ENCODE measurements around the gene NCOA3. TPM values are rescaled to one million over a fixed set of nuclear protein-coding genes. Genes with fewer than 3 reads are reported as not detected.

The NCOA3 gene
- total and polyA plus RNA-seq, 2 of the 8 experiments (the other 6 are each of a cell fraction or from before 2014, with no cell fraction given): 7.9 to 24.7 TPM

GRCh38 chr20:47688385-47689381 is 187.0 kb downstream of the NCOA3 start:
- Histone ChIP-seq H3K9ac (replicated peaks in 1 of 4; ENCODE audit: extremely low read depth in 1 of 4, low read depth in 3 of 4, low read length in 3 of 4) (no peak overlapping the region), H3K14ac (ENCODE audit: insufficient read length) (no peak overlapping the region), H3K79me1 (ENCODE audit: low read depth, low read length) (no peaks in the 10 kb centered on the region), H3K23ac (ENCODE audit: insufficient read length) (no peak overlapping the region), H2BK120ac (replicated peaks; ENCODE audit: low read depth, low read length) (no peak overlapping the region), H4K5ac (ENCODE audit: insufficient read length, low read depth, low read length) (no peak overlapping the region), H2BK5ac (ENCODE audit: low read depth, low read length) (peak overlapping the region; percentile 27; the same call in 1 of the 2 replicates), H3K56ac (replicated peaks; ENCODE audit: insufficient read length, low read depth, low read length) (no peak overlapping the region), H3K27me3 (replicated peaks in 1 of 4; ENCODE audit: control insufficient read depth in 3 of 4, extremely low read depth in 1 of 4, insufficient read depth in 3 of 4, low read length in 3 of 4) (no peaks in the 10 kb centered on the region), H4K8ac (ENCODE audit: extremely low read depth, insufficient read depth, low read length) (no peak overlapping the region), H2BK15ac (ENCODE audit: low read length) (no peak overlapping the region), H3K9me3 (ENCODE audit: insufficient read depth in 2 of 2, low read depth in 1 of 2, low read length in 1 of 2) (peaks cover 37 to 41% of the 10 kb centered on the region in 2 experiments), H3K4me2 (ENCODE audit: insufficient read depth in 1 of 2, low read depth in 2 of 2, low read length in 2 of 2) (peak overlapping the region; percentile 28 to 32; a peak in 2 of 4 replicates), H2AFZ (ENCODE audit: low read length) (no peak overlapping the region), H3K79me2 (ENCODE audit: control insufficient read depth in 1 of 2, insufficient read depth in 2 of 2, low read length in 2 of 2) (no peaks in the 10 kb centered on the region), H3K27ac (ENCODE audit: low read depth, low read length) (no peak overlapping the region), H3K18ac (ENCODE audit: extremely low read depth, low read length) (no peak overlapping the region), H4K91ac (replicated peaks; ENCODE audit: insufficient read length, low read length) (no peak overlapping the region), H2AK5ac (ENCODE audit: low read depth, low read length) (no peak overlapping the region), H3K4me1 (replicated peaks in 1 of 4; ENCODE audit: control insufficient read depth in 3 of 4, insufficient read depth in 4 of 4, low read length in 3 of 4) (peaks cover 0 to 8% (median 5%) of the 10 kb centered on the region in 4 experiments; a peak in 4 of 7 replicates), H3K4ac (replicated peaks; ENCODE audit: insufficient read length, low read depth, low read length) (no peak overlapping the region), H2BK20ac (ENCODE audit: low read length) (no peak overlapping the region), H2BK12ac (ENCODE audit: low read depth, low read length) (0 out of 2 replicates have a peak overlapping the region, but pooled peaks have one; percentile 32), H3K23me2 (ENCODE audit: low read depth, low read length) (no peaks in the 10 kb centered on the region), H3K4me3 (ENCODE audit: extremely low read depth in 1 of 4, insufficient read depth in 2 of 4, low read depth in 3 of 4, low read length in 4 of 4) (no peak overlapping the region), H4K20me1 (replicated peaks in 1 of 2; ENCODE audit: control insufficient read depth in 1 of 2, insufficient read depth in 2 of 2, low read length in 2 of 2) (no peaks in the 10 kb centered on the region), H3K36me3 (ENCODE audit: control insufficient read depth in 2 of 4, insufficient read depth in 4 of 4, low read length in 3 of 4) (peaks cover 0 to 9% (median 4%) of the 10 kb centered on the region in 4 experiments; a peak in 3 of 8 replicates)
- peak; percentile 67; the same call in 1 of the 2 replicates for TF ChIP-seq JUND (IDR thresholded peaks at IDR 0.05; ENCODE audit: low read length)
- no peak for TF ChIP-seq RNF2 (IDR thresholded peaks at IDR 0.05; ENCODE audit: borderline replicate concordance, low read depth, low read length, missing control alignments, poor library complexity, severe bottlenecking)
- 0 out of 2 replicates have a peak, but pooled peaks have one; percentile 32 for TF ChIP-seq TEAD4 (IDR thresholded peaks at IDR 0.05; ENCODE audit: low read depth, low read length)
- peak; percentile 94 for TF ChIP-seq BACH1 (IDR thresholded peaks at IDR 0.05; ENCODE audit: low read length)
- no peak for TF ChIP-seq CBX5 (IDR thresholded peaks at IDR 0.05; ENCODE audit: low read depth, low read length)
- peak; percentile 81; the same call in 1 of the 2 replicates for TF ChIP-seq MAFK (IDR thresholded peaks at IDR 0.05; ENCODE audit: low read depth, low read length)
- WGBS, 2 experiments (ENCODE audit: extremely low coverage in 1 of 2, insufficient coverage in 1 of 2, insufficient read length in 1 of 2, insufficient replicate concordance in 2 of 2, low coverage in 1 of 2, low lambda C conversion rate in 2 of 2, missing lambda C conversion rate in 1 of 2): 82% methylated on average over 18 of the region's 18 CpGs; no CpG with 5 or more reads in 1 of the 2 experiments
- FAIRE-seq (no peak), DNase-seq (ENCODE audit: low read depth in 1 of 2, low spot score in 2 of 2) (no peak)
- CTCF ChIA-PET (ENCODE audit: partially characterized antibody): interaction anchor here (1.3 to 1.7 kb wide), 2 partner anchors 8 to 12 kb away, joined by 4 to 6 read pairs; no protein-coding TSS in a partner anchor
- POLR2A ChIA-PET (ENCODE audit: partially characterized antibody): no interaction called here
